Endodermal cell (in vitro differentiated cells): ENCODE data around the gene ZFAND3. TPM values are rescaled to one million over a fixed set of nuclear protein-coding genes. Genes with fewer than 3 reads are reported as not detected.

Experiments used
- DNase-seq: peaks from one replicate; pipeline ENCODE4 v3.0.0-alpha.2; 2017
- H3K27ac ChIP-seq: 2 replicates; pipeline ENCODE4 v1.5.1; 2013; ENCODE audit warnings: mild to moderate bottlenecking, low read depth, low read length, moderate library complexity
- H3K27me3 ChIP-seq: 2 replicates; pipeline ENCODE4 v1.6.1; 2013; ENCODE audit warnings: mild to moderate bottlenecking, low read length, moderate library complexity; ENCODE audit not compliant: insufficient read depth, control insufficient read depth, poor library complexity, severe bottlenecking
- H3K36me3 ChIP-seq: 2 replicates; pipeline ENCODE4 v1.7.0; 2013; ENCODE audit warnings: mild to moderate bottlenecking, low read length, moderate library complexity; ENCODE audit not compliant: control insufficient read depth, insufficient read depth
- H3K4me1 ChIP-seq: one replicate; pipeline ENCODE4 v1.7.0; 2013; ENCODE audit warnings: low read length; ENCODE audit not compliant: control insufficient read depth, insufficient read depth
- H3K4me3 ChIP-seq: 2 replicates; pipeline ENCODE4 v1.5.1; 2013; ENCODE audit warnings: mild to moderate bottlenecking, low read length, moderate library complexity
- H3K9ac ChIP-seq: 2 replicates; pipeline ENCODE4 v1.6.1; 2013; ENCODE audit warnings: mild to moderate bottlenecking, low read length, moderate library complexity; ENCODE audit not compliant: poor library complexity, severe bottlenecking; ENCODE audit errors: extremely low read depth
- H3K9me3 ChIP-seq: 2 replicates; pipeline ENCODE4 v1.6.1; 2013; ENCODE audit warnings: mild to moderate bottlenecking, low read length, moderate library complexity; ENCODE audit not compliant: control insufficient read depth
- H3K27ac Mint-ChIP-seq: 2 replicates; pipeline ENCODE4 v1.8.0; 2020; ENCODE audit warnings: mixed read lengths
- H3K27me3 Mint-ChIP-seq: 2 replicates; pipeline ENCODE4 v1.8.0; 2021; ENCODE audit warnings: mild to moderate bottlenecking, mixed read lengths; ENCODE audit not compliant: insufficient read depth
- H3K36me3 Mint-ChIP-seq: 2 replicates; pipeline ENCODE4 v1.8.0; 2020; ENCODE audit warnings: low read depth, mixed read lengths
- H3K4me1 Mint-ChIP-seq: 2 replicates; pipeline ENCODE4 v1.8.0; 2020; ENCODE audit warnings: mixed read lengths
- H3K4me3 Mint-ChIP-seq: 2 replicates; pipeline ENCODE4 v1.8.0; 2020; ENCODE audit warnings: mild to moderate bottlenecking, moderate library complexity, mixed read lengths
- H3K9me3 Mint-ChIP-seq: 2 replicates; pipeline ENCODE4 v1.8.0; 2020; ENCODE audit warnings: mild to moderate bottlenecking, mixed read lengths
- WGBS, 2 experiments: methylation state at CpG; one replicate each; pipeline versions ENCODE4 v1.1.5 to v1.1.7; 2013; ENCODE audit warnings: missing lambda C conversion rate in 2 of 2, mixed read lengths in 1 of 2; ENCODE audit not compliant: insufficient coverage in 1 of 2, insufficient read length in 1 of 2; 5-methylcytosine and 5-hydroxymethylcytosine counted together
- total RNA-seq, 2 donors: library from RNA; stranded (reverse); fragmentation: NEBNext Ultra II Directional in 1 of 2; extraction: Animal tissue kit (Norgen Biotek cat#: 25700) in 1 of 2; gene quantifications; 2 replicates in 1 of 2; 3 replicates in 1 of 2; pipeline ENCODE4 v1.2.1, GENCODE V29; 2021
- TF ChIP-seq, protein P1 (sequence below): fragments of 200-600 bp; sonication (generic); conservative IDR thresholded peaks from 2 replicates; pipeline ENCODE4 v1.5.0; 2021; ENCODE audit warnings: antibody characterized with exemption, mild to moderate bottlenecking

The ZFAND3 gene
- total RNA-seq, 2 donors from 2014 or later, result 67.1 to 86.2 TPM

GRCh38 chr6:38068854-38069590, 249.5 kb downstream of the ZFAND3 start:
- Mint-ChIP-seq H3K36me3 (peaks cover 7% of the 10 kb centered on the region), H3K9me3 (no peaks in the 10 kb centered on the region), H3K27ac (no peak overlapping the region), H3K4me1 (peaks cover 4% of the 10 kb centered on the region), H3K27me3 (no peaks in the 10 kb centered on the region), H3K4me3 (no peak overlapping the region)
- TF ChIP-seq, protein P1, sequence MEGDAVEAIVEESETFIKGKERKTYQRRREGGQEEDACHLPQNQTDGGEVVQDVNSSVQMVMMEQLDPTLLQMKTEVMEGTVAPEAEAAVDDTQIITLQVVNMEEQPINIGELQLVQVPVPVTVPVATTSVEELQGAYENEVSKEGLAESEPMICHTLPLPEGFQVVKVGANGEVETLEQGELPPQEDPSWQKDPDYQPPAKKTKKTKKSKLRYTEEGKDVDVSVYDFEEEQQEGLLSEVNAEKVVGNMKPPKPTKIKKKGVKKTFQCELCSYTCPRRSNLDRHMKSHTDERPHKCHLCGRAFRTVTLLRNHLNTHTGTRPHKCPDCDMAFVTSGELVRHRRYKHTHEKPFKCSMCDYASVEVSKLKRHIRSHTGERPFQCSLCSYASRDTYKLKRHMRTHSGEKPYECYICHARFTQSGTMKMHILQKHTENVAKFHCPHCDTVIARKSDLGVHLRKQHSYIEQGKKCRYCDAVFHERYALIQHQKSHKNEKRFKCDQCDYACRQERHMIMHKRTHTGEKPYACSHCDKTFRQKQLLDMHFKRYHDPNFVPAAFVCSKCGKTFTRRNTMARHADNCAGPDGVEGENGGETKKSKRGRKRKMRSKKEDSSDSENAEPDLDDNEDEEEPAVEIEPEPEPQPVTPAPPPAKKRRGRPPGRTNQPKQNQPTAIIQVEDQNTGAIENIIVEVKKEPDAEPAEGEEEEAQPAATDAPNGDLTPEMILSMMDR, result no peak
- H3K36me3 ChIP-seq, result peaks cover 3% of the 10 kb centered on the region
- H3K4me3 ChIP-seq, result no peak overlapping the region
- 94 to 98% methylated on average over 4 to 7 of the region's 7 CpGs for WGBS, 2 experiments
- H3K4me1 ChIP-seq, result no peaks in the 10 kb centered on the region
- no peaks in the 10 kb centered on the region for H3K27me3 ChIP-seq
- H3K9ac ChIP-seq, result no peak overlapping the region
- DNase-seq, result no peak
- no peaks in the 10 kb centered on the region for H3K9me3 ChIP-seq
- H3K27ac ChIP-seq, result no peak overlapping the region

- no peak overlapping the region for H3K27ac Mint-ChIP-seq
- no peak overlapping the region for H3K4me3 Mint-ChIP-seq
- TF ChIP-seq, protein P1, result no peak
- Histone ChIP-seq H3K9ac (no peak overlapping the region), H3K4me3 (no peak overlapping the region), H3K9me3 (no peaks in the 10 kb centered on the region), H3K27me3 (no peaks in the 10 kb centered on the region), H3K27ac (no peak overlapping the region), H3K36me3 (peaks cover 14% of the 10 kb centered on the region), H3K4me1 (no peaks in the 10 kb centered on the region)
- peaks cover 7% of the 10 kb centered on the region for H3K4me1 Mint-ChIP-seq
- WGBS, 2 experiments, result 93 to 98% methylated on average over 4 of the region's 4 CpGs
- H3K36me3 Mint-ChIP-seq, result peaks cover 13% of the 10 kb centered on the region
- no peak for DNase-seq
- no peaks in the 10 kb centered on the region for H3K27me3 Mint-ChIP-seq
- H3K9me3 Mint-ChIP-seq, result no peaks in the 10 kb centered on the region
Observed at GRCh38 chr6:38077488-38078030, 258.0 kb downstream of the ZFAND3 start.

- H3K36me3 ChIP-seq, result peaks cover 19% of the 10 kb centered on the region
- no peak overlapping the region for H3K4me3 ChIP-seq
- no peaks in the 10 kb centered on the region for H3K27me3 Mint-ChIP-seq
- H3K9me3 ChIP-seq, result no peaks in the 10 kb centered on the region
- no peaks in the 10 kb centered on the region for H3K9me3 Mint-ChIP-seq
- DNase-seq, result no peak
- no peak overlapping the region for H3K9ac ChIP-seq
- no peak overlapping the region for H3K4me3 Mint-ChIP-seq
- H3K27me3 ChIP-seq, result no peaks in the 10 kb centered on the region
- H3K4me1 ChIP-seq, result no peaks in the 10 kb centered on the region
- TF ChIP-seq, protein P1, result no peak
- H3K27ac ChIP-seq, result no peak overlapping the region
- peaks cover 13% of the 10 kb centered on the region for H3K36me3 Mint-ChIP-seq
- 100% methylated on average over 1 to 4 of the region's 4 CpGs for WGBS, 2 experiments
- H3K27ac Mint-ChIP-seq, result peak overlapping the region; percentile 1
- H3K4me1 Mint-ChIP-seq, result peaks cover 7% of the 10 kb centered on the region
Observed at GRCh38 chr6:38078671-38079070, 259.1 kb downstream of the ZFAND3 start.
